ENCODE measurements around the gene CDK13. TPM values are rescaled to one million over a fixed set of nuclear protein-coding genes. Genes with fewer than 3 reads are reported as not detected.

CDK13 gene
- total and polyA plus RNA-seq, 8 donors = 38.0 to 79.8 (median 72.4) TPM

- Histone ChIP-seq H3K9me3 (no peaks in the 10 kb centered on the region), H3K4me1 (no peaks in the 10 kb centered on the region), H3K27ac (no peak overlapping the region), H3K27me3 (no peaks in the 10 kb centered on the region), H3K36me3 (no peaks in the 10 kb centered on the region), H3K4me3 (no peak overlapping the region)
- intact Hi-C loops (cut with DNase I) = no loop called here
- ATAC-seq (no peak), DNase-seq (no peak)
- TF ChIP-seq CTCF (IDR thresholded peaks at IDR 0.05) = no peak
Measured at GRCh38 chr7:39921506-39922175, 28.4 kb upstream of the CDK13 start.

- TF ChIP-seq CTCF (IDR thresholded peaks at IDR 0.05) = no peak
- Histone ChIP-seq H3K27ac (no peak overlapping the region), H3K27me3 (no peaks in the 10 kb centered on the region), H3K4me3 (no peak overlapping the region), H3K9me3 (no peaks in the 10 kb centered on the region), H3K4me1 (no peaks in the 10 kb centered on the region), H3K36me3 (no peaks in the 10 kb centered on the region)
- DNase-seq = no peak
- intact Hi-C loops (cut with DNase I) = no loop called here
- no peak for ATAC-seq
Measured at GRCh38 chr7:39922580-39922979, 27.5 kb upstream of the CDK13 start.

- H3K27ac ChIP-seq = no peak overlapping the region
- ATAC-seq (no peak), DNase-seq (no peak)
- no peaks in the 10 kb centered on the region for H3K9me3 ChIP-seq
- TF ChIP-seq CTCF (IDR thresholded peaks at IDR 0.05) = no peak
- intact Hi-C loops (cut with DNase I) = no loop called here
- H3K4me3 ChIP-seq = no peak overlapping the region
- H3K36me3 ChIP-seq = no peaks in the 10 kb centered on the region
- no peaks in the 10 kb centered on the region for H3K27me3 ChIP-seq
- H3K4me1 ChIP-seq = no peaks in the 10 kb centered on the region
Measured at GRCh38 chr7:39923091-39923490, 27.0 kb upstream of the CDK13 start.

- Histone ChIP-seq H3K4me3 (no peak overlapping the region), H3K4me1 (no peaks in the 10 kb centered on the region), H3K27me3 (no peaks in the 10 kb centered on the region), H3K9me3 (no peaks in the 10 kb centered on the region), H3K27ac (no peak overlapping the region), H3K36me3 (no peaks in the 10 kb centered on the region)
- DNase-seq = no peak
- ATAC-seq = no peak
- intact Hi-C loops (cut with DNase I) = no loop called here
- TF ChIP-seq CTCF (IDR thresholded peaks at IDR 0.05) = no peak
Measured at GRCh38 chr7:39924122-39924521, 25.9 kb upstream of the CDK13 start.

- ATAC-seq = no peak
- no peaks in the 10 kb centered on the region for H3K9me3 ChIP-seq
- H3K36me3 ChIP-seq = no peaks in the 10 kb centered on the region
- H3K27ac ChIP-seq = no peak overlapping the region
- no peaks in the 10 kb centered on the region for H3K27me3 ChIP-seq
- no peak for TF ChIP-seq CTCF (IDR thresholded peaks at IDR 0.05)
- DNase-seq = no peak
- no peaks in the 10 kb centered on the region for H3K4me1 ChIP-seq
- H3K4me3 ChIP-seq = no peak overlapping the region
- intact Hi-C loops (cut with DNase I) = no loop called here
Measured at GRCh38 chr7:39926111-39926510, 23.9 kb upstream of the CDK13 start.
